Activated T-helper 1 cell treated with Interleukin-2 at 50 U/mL for 16 hours (primary cell): Measurements from ENCODE around the gene RBFOX2.
"Not testable (repeated sequence)": the region's sequence is repeated elsewhere in the genome, so short reads cannot be mapped to it uniquely, and the experiment has no call there.

ENCODE experiments used
- DNase-seq: peaks from one replicate; pipeline ENCODE4 v3.0.0-alpha.2; 2020; ENCODE audit warnings: low read depth

Gene RBFOX2

GRCh38 chr22:35735542-35735941 lies 293.1 kb downstream of the RBFOX2 start:
- no peak for DNase-seq

- DNase-seq, result no peak
These were observed 294.2 kb downstream of the RBFOX2 start for GRCh38 chr22:35734517-35734827.

- no peak for DNase-seq
These were observed 294.7 kb downstream of the RBFOX2 start for GRCh38 chr22:35733791-35734516.

GRCh38 chr22:35733036-35733435 lies 295.6 kb downstream of the RBFOX2 start:
- no peak for DNase-seq

- no peak for DNase-seq
These were observed 296.5 kb downstream of the RBFOX2 start for GRCh38 chr22:35732116-35732515.

GRCh38 chr22:35731321-35731720 lies 297.3 kb downstream of the RBFOX2 start:
- no peak for DNase-seq

- DNase-seq, result no peak
These were observed 299.3 kb downstream of the RBFOX2 start for GRCh38 chr22:35729309-35729698.

GRCh38 chr22:35728639-35729308 lies 299.9 kb downstream of the RBFOX2 start:
- no peak for DNase-seq

GRCh38 chr22:35727436-35727835 lies 301.2 kb downstream of the RBFOX2 start:
- DNase-seq, result no peak

GRCh38 chr22:35726933-35727332 lies 301.7 kb downstream of the RBFOX2 start:
- no peak for DNase-seq

- DNase-seq, result no peak
These were observed 302.2 kb downstream of the RBFOX2 start for GRCh38 chr22:35726398-35726797.

GRCh38 chr22:35725521-35725920 lies 303.1 kb downstream of the RBFOX2 start:
- DNase-seq, result no peak

- no peak for DNase-seq
These were observed 306.7 kb downstream of the RBFOX2 start for GRCh38 chr22:35721960-35722359.

- no peak for DNase-seq
These were observed 309.3 kb downstream of the RBFOX2 start for GRCh38 chr22:35719212-35719875.

GRCh38 chr22:35717572-35717971 lies 311.1 kb downstream of the RBFOX2 start, which contains the start of gene APOL5:
TSS of gene APOL5 (plus strand) at chr22:35717872. CDS start at chr22:35717872, 0 bp downstream.
- no peak for DNase-seq

- DNase-seq, result no peak
These were observed 316.0 kb downstream of the RBFOX2 start for GRCh38 chr22:35712672-35713071.

GRCh38 chr22:35711336-35711735 lies 317.3 kb downstream of the RBFOX2 start:
- no peak for DNase-seq

- DNase-seq, result no peak
These were observed 319.7 kb downstream of the RBFOX2 start for GRCh38 chr22:35708917-35709316.

GRCh38 chr22:35708453-35708852 lies 320.2 kb downstream of the RBFOX2 start:
- DNase-seq, result no peak

GRCh38 chr22:35705141-35705540 lies 323.5 kb downstream of the RBFOX2 start:
- no peak for DNase-seq

GRCh38 chr22:35703861-35704584 lies 324.6 kb downstream of the RBFOX2 start:
- DNase-seq, result no peak

- not testable (repeated sequence) for DNase-seq
These were observed 328.8 kb downstream of the RBFOX2 start for GRCh38 chr22:35699852-35700251.

GRCh38 chr22:35697142-35697541 lies 331.5 kb downstream of the RBFOX2 start:
- no peak for DNase-seq
